ELR (cell line): Measurements from ENCODE around the gene PDE5A.
A peak's percentile ranks its signal among the peaks of the same experiment; 100 is the strongest.

Source experiments
- DNase-seq: peaks from one replicate; pipeline ENCODE4 v3.0.0-alpha.2; 2015; ENCODE audit warnings: low read depth

PDE5A gene

DNA sequence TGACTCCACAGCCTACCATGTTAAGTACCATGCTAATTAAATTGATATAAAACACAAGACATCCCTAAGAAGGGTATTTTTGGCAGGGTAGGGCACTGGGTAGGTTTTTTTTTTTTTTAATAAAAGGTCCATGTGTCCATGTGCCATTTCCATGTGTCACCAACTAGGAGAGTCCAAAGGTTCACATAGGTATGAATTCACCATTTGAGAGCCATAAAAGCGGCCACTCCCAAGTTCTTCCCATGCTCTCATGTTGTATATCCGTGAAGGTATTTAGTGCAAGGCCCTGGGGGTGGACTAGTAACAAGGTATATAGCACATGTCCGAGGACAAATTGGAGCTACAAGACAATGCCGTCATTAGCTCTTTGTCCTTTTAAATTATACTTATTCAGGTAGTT lies 107.3 kb downstream of the PDE5A start:
- DNase-seq = no peak

DNA sequence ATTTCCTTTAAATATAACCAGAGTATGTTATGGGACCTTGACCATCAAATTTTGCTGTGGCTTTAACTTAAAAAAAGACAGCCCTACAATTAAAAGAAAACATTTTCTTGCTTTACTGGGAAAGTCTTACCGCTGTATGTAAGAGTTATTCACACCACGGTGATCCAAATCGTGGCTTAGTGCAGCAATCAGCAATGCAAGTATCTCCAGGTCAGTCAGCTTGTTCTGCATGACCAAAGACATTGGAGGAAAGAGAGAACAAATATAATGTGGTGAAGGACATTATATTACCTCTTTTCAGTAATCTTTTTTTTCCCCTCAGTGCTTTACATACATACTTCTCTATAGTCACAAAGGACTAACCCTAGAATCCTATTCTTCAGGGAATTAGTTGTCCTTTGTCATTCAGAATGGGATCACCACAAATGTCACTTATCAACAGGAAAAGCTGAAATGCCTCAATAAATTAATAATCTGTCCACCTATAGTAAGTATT lies 109.6 kb downstream of the PDE5A start:
- DNase-seq = no peak

DNA sequence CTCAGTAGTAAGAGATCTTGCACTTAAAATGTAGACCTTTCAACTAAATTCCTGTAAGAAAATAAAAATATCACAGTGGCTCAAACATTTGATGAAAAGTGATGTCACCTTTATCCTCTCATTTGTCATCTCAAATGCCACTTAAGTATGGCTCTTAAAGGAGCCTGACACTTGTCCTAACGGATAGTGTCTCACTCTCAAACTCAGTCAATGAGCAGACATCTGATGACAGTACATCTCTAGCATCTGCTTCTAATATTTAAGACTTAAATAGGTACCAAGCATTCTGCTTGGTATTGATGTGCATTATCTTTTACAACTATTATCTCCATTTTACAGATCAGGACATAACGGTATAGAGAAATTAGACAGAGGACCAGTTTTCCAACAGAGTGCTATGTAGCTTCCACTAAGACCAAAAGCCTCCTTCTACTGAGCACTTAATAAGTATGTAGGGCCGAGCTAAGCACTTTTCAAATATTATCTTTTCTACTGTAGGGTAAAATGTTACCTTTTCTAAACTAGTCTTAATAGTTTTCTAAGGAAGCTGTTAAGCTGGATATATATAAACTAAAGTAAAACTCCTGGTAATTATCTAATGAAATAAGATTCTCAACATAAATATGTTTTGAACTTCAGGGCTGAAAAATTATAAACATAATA lies 110.2 kb downstream of the PDE5A start:
- DNase-seq = no peak

DNA sequence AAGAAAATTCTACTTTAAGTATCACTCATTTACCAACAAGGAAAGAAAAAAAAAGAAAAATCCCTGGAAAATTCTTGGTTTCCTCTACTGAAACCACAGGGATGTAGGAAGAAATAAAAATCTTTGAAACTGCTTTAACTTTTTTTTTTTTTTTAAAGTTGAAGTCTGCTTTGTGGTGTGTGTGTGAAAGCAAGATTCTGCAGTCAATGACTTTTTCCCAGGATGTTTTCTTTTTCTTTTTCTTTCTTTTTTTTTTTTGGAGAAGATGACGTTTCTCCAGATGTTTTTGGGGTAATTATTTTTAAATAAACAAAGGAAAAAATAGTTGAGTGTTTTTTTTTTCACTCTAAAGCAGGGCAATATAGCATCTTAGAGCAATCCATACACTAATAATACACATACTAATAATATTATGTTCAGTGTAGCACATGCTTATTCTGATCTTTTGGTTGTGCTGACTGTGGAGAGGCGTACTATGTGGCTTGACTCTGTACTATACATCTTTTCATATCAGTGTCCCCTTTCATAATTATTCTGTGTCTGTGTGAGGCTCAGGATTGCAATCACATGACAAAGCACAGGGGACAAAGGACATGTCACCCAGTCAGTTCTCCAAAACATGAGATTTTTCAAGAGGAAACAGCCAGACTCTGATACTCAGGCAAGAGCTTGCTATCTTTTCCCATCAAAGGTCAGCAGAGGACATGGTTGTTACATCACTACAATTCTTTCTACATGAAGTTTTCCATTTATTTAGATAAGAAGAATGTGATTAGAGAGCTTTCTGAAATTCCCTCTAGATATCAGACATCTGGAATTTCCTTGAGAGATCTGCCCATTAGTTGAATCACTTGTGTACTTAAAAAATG lies 111.0 kb downstream of the PDE5A start:
- peak; percentile 41 for DNase-seq

DNA sequence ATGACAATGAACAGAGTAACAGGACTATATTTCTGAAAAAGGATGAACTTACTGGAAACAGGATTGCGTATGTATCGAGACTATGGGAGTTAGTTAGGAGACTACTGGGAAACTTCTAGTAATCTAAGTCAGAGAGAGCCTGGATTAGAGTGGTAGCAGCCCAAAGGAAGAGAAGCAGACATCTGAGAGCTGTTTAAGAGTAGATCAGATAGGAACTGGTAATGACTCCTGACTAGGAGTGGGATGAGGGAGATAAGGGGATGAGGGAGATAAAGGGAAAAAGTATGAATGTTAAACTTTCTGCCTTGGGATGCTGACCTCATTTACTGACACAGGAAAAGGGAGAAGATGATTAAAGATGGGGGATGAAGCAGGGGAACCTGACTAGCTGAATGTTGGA lies 116.2 kb downstream of the PDE5A start:
- DNase-seq = no peak

DNA sequence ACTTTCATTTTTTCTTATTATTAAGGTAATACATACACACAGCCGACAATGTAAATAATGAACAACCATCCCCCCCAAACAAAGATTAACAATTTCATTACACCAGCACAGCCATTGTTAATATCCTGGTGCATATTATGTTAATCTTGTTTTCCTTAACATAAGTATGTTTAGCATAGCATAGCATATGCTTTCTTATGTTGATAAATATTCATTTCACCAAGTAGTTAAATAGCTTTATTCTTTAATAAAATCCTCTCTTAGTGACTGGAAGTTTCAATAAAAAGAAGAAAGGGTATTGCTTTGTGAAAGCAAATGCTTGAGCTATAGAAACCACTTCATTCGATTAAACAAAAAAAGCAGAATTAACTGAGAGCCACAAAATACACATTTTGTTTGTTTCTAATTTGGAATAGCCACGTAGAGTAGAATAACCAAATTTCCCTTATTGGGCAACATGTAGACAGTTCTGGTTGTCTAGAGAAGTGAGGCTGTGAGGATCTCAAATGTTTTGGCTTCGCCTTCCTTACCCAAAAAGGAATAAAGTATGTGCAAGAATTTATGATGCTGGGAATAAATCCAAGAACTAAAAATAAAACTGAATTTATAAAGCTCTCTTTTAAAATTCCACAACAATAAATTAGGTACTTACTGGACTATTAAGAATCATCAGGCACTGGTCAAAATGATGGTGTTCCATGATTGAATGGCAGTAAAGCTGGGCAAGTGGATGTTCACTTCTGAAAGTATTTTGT lies 118.0 kb downstream of the PDE5A start:
- no peak for DNase-seq

DNA sequence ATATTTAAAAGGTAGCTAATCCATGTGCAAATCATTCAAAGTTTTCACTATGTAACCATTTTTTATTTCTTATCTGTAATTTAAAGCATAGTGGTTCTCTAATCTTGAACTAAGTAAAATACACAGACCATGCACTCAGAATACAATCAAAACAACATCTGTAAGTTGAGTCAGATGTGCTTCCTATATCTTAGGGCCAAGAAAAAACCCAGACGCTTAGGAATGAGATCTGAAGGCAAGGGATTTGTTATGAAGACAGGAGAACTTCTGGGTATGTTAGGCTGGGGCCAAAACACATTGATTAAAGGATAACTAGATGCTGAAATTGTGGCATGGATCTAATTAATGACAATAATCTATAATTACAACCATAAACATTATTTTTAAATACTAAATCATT lies 120.3 kb downstream of the PDE5A start:
- DNase-seq = no peak

DNA sequence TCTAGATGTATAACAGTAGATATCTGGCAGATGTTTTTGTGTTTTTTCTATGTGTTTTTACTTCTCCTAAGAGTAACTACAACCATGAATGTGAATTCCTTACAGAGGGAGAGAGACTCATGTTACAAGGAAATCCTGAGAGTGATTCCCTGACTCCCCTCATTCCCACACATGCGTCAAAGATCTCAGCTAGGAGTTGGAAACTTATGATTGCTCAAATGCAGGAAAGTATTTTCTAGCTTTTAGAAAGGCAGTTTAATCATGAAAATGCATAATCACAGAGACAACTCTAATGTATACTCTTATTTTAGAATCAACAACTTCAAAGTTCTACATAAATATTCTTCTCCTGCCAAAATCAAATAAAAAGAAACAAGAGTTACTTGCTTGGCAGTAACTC lies 121.8 kb downstream of the PDE5A start:
- no peak for DNase-seq

DNA sequence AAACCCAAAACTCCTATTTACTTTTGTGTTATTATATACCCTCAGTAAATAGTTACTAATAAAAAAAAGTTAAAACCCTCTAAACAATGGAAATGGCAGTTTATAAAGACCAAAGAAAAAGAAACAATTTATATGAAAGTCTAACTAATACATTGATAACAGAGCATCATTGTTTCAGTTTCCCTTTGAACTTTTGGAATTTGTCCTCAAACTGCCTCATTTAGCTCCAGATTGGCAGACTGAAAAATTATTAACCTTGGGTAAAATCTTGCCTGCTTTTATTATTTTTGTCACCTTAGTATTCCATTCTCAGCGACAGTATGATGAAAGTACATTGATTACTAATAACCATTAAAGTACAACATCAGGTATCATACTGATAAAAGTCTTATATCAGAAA lies 124.0 kb downstream of the PDE5A start:
- DNase-seq = no peak

DNA sequence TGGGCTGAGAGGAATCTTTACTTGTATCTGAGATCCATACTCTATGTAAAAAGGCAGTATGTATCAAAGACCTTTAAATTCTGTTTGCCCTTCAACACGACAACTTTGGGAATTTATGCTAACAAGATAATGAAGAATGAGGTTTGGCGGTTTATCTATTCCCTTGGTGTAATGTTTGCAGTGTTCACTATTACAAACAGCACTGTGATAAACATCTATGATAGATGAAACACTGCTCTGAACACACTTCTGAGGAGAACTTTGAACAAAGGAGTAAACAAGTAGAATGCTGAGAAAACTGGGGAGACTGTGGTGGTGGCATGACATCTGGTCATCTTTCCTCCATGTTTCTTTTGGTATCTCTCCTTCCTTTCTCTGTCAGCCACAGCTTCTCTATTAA lies 126.9 kb downstream of the PDE5A start:
- DNase-seq = no peak

DNA sequence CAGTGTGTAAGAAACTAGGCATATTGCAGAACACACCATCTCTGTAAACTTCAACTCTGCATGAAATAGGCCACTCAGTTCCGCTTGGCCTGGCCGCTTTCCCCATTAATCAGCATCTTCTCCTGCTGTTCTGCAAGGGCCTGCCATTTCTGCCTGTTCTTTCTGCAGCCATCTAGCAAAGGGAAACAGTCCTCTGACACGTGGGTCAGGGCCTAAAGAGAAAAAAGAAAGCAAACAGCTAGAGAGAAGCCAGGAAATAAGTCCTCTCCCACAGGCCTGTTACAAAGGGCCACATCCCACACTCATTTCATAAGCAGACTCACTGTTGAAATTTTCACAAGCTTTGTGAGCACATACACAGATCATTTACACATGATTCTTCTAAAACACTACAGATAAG lies 130.1 kb downstream of the PDE5A start:
- DNase-seq = no peak

DNA sequence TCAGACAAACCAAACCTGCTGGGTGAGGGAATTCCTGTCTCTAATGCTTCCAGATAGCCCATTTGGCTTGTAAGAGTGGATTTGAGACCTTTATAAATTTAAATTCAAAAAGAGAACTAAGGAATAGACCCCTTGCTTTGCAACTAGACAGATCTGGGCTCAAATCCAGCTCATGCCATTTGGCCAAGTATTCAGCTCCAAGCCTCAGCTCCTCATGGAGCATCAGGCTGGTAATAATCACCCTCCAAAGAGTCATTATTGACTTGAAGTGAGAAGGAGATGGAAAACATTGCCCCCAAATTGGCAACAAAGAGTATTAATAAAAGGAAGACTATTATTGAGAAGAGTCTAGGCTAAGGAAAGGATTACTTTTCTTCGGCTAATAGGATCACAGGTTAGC lies 134.7 kb downstream of the PDE5A start:
- DNase-seq = no peak

DNA sequence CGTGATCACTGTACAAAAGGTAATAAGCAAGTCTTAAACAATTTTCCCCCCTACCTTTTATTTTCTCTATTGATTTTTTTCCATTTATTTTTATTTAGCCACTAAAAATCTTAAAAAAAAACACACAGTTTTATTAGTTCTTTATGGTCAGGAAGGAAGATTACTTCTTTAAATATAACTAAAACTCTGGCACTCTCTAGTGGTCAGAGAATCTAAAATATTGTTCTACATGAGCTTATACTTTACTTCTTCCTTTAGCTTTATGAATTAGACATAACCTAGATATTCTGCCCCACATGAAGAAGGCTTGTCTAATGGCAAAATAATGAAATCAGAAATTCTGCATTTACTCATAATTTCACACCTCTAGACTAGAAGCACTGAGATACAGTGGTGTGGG lies 135.2 kb downstream of the PDE5A start:
- peak; percentile 46 for DNase-seq

DNA sequence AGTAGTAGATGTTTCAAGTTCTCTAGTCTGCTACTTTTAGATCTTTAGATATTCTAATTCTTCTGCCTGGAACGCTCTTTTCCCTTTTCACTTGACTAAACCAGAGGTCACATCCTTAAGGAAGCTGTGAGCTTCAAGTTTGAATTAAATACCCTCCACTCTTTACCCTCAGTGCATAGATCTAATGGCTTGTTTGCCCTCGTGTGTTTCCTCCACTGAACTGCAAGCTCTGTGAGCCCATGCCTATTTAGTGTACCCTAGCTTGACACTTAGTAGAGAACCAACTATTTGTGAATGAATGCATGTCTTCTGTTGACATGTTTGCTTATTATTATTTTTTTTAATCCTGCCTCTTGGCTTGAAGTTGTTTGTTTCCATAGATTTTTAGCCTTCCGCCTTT lies 138.3 kb downstream of the PDE5A start:
- DNase-seq = peak; percentile 38

DNA sequence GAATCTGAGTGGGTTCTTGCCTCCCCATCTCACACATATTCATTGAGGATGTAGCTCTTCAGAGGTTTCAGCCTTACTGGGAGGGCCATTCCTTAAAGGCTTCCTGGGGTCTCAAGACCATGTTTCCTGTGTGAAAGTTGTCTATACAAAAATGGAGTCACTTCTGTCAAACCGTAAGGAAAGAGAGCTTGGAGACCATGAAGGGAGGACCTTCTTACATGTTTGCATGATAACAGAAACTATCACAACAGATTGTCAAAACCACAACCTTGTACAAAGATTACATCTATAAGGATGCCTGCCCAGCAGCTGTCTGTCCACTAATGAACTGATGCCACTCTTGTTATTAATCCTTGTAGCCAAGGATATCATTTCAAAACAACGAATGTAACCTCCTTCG lies 139.3 kb downstream of the PDE5A start:
- DNase-seq = no peak

DNA sequence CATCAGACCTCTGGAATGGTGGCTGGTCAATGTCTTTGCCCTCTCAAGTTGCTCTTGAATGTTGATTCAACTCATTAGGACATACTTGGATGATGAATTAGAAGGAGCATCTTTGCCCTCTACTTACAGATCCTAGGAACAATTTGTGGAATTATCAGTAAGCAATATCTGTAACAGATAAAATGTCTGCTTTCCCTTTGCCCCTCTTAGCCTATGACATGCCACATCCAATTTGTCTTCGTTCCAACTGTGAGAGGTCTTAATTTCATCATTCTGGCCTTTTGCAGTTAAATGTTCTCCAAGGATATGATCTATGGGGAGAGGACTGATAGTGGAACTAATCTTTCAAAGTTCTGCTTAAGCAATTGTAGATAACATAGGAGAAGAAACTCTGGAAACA lies 148.3 kb downstream of the PDE5A start:
- DNase-seq = no peak

DNA sequence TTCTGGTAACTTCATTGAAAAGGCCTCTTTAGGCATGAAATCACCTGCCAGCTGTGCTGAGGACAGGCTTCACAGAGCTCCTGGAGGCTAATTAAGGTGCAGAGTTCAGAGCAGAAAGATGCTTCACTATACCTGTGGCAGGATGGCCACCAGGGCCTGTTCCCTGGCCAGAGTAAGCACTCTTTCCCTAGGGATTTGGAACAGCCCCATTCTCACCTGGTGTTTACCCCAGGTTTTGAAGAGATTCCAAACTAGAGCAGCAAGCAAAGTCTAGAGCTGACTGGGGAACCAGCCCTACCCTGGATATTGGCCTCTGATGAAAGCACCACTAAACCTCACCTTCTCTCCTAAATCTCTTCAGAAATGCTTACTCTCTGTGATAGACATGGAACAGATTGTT lies 148.8 kb downstream of the PDE5A start:
- DNase-seq = no peak

DNA sequence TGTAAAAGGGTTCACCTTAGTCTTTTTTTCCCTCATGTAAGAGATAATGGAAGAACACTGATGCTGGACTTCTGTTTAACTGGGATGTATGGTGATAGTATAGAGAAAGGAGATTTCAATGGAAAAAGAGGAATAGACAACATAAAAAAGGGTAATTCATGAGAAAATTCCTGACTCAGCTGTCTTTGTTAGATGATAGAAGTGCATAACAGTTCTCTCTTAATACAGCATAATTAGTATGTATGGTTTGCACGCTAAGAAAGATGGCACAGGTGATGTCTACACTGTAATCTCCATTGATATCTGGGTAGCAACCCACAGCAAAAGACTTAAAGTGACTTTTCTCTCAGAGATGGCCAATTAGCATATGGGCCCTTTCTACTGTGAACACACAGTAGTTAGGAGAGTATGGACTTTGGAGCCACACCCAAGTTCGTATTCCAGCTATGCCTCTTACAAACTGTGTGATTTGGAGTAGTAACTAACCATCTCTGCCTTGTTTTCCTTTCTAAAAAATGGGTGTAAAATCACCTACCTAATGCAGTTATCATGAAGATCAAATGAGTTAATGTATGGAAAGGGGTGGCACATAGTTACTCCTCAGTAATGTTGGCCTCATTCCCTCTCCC lies 149.3 kb downstream of the PDE5A start:
- no peak for DNase-seq

DNA sequence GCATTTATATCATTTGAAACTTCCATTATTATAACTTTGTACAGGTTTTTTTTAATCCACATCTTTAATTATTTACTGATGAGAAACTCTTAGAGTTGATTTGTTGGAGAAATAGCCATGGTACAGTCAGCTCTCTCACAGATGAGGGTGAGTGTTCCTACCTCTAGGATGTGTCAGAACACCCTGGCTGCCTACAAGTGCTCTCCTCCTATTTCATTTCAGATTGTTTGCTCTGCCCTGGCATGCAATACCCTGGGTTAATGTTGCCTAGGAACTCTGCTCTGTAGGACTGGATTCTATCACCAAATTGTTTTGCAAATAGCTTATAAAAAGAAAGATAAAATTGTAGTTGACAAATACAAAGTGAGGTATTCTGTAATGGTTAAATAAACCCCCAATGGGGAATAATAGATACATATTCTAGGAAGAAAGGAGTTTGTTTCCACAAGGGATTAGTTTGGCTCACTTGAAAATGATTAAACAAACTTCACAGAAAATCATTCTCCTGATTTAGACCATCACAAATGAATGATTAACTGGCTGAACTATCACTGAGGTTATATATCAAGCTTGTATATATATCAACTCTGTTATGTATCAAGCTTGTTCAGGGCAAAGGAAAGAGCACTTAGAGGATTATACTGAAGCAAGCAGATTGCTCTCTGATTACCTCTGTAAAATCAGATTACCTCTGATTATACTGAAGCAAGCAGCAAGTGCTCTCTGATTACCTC lies 150.0 kb downstream of the PDE5A start:
- DNase-seq = no peak

DNA sequence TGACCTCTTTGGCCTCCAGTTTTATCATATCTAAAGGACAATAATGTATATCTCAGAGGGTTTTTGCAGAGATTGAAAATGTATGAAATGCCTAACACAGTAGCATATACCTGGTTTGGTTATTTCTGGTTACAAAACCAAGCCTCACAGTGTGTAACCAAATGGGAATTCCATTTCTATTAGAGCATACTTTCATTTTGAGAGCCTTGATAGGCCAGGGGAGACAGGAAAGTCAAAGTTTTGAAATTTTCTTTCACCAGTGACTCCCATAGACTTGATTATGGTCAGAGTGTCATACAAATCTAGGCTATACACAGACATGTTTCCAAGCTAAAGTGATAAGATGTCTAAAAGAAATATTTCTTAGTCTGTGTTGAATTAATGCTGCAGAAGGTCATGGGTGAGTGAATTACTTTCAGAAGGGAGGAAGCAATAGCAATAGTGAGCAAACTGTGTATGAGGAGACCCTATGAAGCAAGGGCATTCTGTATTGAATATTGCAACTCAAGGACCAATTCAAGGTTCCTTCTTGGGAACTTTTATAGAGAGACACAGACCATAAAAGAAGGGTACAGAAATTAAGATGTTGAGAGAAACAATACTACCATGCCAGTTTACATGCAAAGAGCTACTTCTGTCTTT lies 151.1 kb downstream of the PDE5A start:
- DNase-seq = no peak

DNA sequence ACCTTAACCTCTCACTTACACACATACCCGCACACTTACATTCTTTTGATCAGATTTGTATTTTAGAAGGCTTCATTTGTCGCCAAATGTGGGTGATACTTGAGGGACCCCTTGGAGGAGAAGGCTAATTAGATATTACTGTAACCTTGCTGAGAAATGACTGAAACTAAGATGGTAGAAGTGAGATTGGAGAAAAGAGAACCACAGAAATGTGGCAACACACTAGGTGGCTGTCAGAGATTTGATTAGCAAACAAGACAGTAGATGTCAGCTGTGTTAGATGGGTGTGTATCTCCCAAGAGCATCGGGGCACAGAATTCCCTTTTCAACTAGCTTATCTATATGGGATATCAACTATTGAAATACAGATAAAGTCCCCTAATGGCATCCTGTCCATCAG lies 157.3 kb downstream of the PDE5A start:
- DNase-seq = no peak
